Parathyroid adenoma (tissue), 2 donors: Measurements from ENCODE around the gene KARS1.

Source experiments
- H2AFZ ChIP-seq: fragments of 300-600 bp; sonication (generic); one replicate; pipeline ENCODE4 v1.7.0; 2017; ENCODE audit warnings: antibody characterized with exemption, mild to moderate bottlenecking
- H3K27ac ChIP-seq: fragments of 300-600 bp; sonication (generic); one replicate; pipeline ENCODE4 v1.7.0; 2017
- H3K27me3 ChIP-seq: fragments of 300-600 bp; sonication (generic); one replicate; pipeline ENCODE4 v1.7.0; 2017; ENCODE audit warnings: low read length; ENCODE audit not compliant: control insufficient read depth, insufficient read depth
- H3K36me3 ChIP-seq: fragments of 300-600 bp; sonication (generic); one replicate; pipeline ENCODE4 v1.7.0; 2017; ENCODE audit warnings: low read length; ENCODE audit not compliant: control insufficient read depth, insufficient read depth
- H3K4me1 ChIP-seq: fragments of 300-600 bp; sonication (generic); one replicate; pipeline ENCODE4 v1.7.0; 2017; ENCODE audit warnings: control low read depth
- H3K4me2 ChIP-seq: fragments of 300-600 bp; sonication (generic); one replicate; pipeline ENCODE4 v1.7.0; 2017; ENCODE audit warnings: low read length
- H3K4me3 ChIP-seq: fragments of 300-600 bp; sonication (generic); one replicate; pipeline ENCODE4 v1.7.0; 2017; ENCODE audit warnings: low read depth, low read length
- H3K79me2 ChIP-seq: fragments of 300-600 bp; sonication (generic); one replicate; pipeline ENCODE4 v1.7.0; 2017; ENCODE audit warnings: control low read depth
- H3K9ac ChIP-seq: fragments of 300-600 bp; sonication (generic); one replicate; pipeline ENCODE4 v1.7.0; 2017; ENCODE audit warnings: mild to moderate bottlenecking
- H3K9me3 ChIP-seq: fragments of 300-600 bp; sonication (generic); one replicate; pipeline ENCODE4 v1.7.0; 2017; ENCODE audit warnings: low read length; ENCODE audit not compliant: control insufficient read depth
- TF ChIP-seq, protein P1 (sequence below): fragments of 300-600 bp; sonication (generic); IDR thresholded peaks from one replicate; pipeline ENCODE4 v1.7.0; 2017; ENCODE audit warnings: antibody characterized with exemption, mild to moderate bottlenecking
- donor health status: primary hyperparathyroidism.

The KARS1 gene

DNA sequence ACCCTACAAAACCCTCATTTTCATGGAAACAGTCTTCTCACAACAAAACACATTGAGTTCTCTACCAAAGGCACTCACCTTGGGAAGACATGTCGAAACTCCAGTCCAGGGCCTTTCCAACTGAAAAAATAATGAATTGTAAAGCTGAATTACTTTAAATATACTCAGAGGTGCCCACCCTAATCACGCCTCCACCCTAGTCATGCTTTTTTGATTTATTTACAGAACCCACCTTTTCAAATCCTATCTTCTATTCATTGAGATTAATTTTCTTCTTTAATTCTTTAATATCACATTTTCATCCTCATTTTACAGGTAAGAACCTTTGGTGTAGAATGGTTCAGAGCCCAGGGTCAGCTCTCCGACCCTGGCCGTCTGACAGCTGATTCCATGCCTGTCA is 29.4 kb upstream of the KARS1 start, which contains the start of gene CPHXL2:
TSS of gene CPHXL2 (minus strand) at position 101 of the 400 bp plus-strand sequence. CDS start at position 91, 10 bp downstream.
- Histone ChIP-seq H3K9ac (no peak within 1 kb of the TSS), H3K4me1 (no peaks in the 10 kb centered on the region), H3K4me2 (no peak within 1 kb of the TSS), H3K79me2 (no peaks in the 10 kb centered on the region), H3K27ac (no peak within 1 kb of the TSS), H3K4me3 (no peak within 1 kb of the TSS), H2AFZ (no peak within 1 kb of the TSS), H3K36me3 (no peaks in the 10 kb centered on the region), H3K27me3 (no peaks in the 10 kb centered on the region), H3K9me3 (no peaks in the 10 kb centered on the region)
- TF ChIP-seq, protein P1, sequence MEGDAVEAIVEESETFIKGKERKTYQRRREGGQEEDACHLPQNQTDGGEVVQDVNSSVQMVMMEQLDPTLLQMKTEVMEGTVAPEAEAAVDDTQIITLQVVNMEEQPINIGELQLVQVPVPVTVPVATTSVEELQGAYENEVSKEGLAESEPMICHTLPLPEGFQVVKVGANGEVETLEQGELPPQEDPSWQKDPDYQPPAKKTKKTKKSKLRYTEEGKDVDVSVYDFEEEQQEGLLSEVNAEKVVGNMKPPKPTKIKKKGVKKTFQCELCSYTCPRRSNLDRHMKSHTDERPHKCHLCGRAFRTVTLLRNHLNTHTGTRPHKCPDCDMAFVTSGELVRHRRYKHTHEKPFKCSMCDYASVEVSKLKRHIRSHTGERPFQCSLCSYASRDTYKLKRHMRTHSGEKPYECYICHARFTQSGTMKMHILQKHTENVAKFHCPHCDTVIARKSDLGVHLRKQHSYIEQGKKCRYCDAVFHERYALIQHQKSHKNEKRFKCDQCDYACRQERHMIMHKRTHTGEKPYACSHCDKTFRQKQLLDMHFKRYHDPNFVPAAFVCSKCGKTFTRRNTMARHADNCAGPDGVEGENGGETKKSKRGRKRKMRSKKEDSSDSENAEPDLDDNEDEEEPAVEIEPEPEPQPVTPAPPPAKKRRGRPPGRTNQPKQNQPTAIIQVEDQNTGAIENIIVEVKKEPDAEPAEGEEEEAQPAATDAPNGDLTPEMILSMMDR: no peak

GRCh38 chr16:75667503-75667902 is 20.0 kb upstream of the KARS1 start:
- Histone ChIP-seq H3K9ac (no peak overlapping the region), H3K4me3 (no peak overlapping the region), H3K27ac (no peak overlapping the region), H3K4me2 (no peak overlapping the region), H3K27me3 (no peaks in the 10 kb centered on the region), H3K79me2 (no peaks in the 10 kb centered on the region), H3K9me3 (no peaks in the 10 kb centered on the region), H2AFZ (no peak overlapping the region), H3K36me3 (no peaks in the 10 kb centered on the region), H3K4me1 (no peaks in the 10 kb centered on the region)
- TF ChIP-seq, protein P1: no peak

DNA sequence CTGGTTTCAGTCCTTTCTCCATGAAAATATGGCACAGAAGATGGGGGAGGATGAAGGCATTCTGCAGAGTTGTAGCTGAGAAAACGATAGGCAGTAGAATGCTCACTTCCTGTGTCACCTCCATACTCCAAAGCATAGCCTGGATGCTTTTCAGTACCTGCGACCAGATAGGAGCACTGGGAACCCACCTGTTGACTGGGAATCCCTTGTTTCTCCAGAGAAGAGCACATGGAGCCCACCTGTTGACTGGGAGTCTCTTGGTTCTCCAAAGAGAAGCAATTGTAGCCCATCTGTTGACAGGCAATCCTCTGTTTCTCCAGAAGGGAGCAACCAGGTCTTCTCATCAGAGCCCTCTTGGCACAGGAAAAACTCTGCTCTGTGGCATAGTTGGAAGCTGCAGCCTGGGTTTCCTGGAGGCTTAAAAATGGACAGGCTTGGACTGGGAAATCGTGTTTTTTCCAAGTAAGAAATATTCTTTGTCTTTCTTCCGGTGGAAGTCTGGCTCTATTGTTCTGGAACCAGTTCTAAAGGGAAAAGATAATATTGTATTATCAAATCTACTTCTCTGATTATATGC is 13.3 kb upstream of the KARS1 start:
- no peaks in the 10 kb centered on the region for H3K4me1 ChIP-seq
- H3K4me2 ChIP-seq: no peak overlapping the region
- H3K4me3 ChIP-seq: no peak overlapping the region
- no peak overlapping the region for H2AFZ ChIP-seq
- H3K27me3 ChIP-seq: no peaks in the 10 kb centered on the region
- no peaks in the 10 kb centered on the region for H3K36me3 ChIP-seq
- TF ChIP-seq, protein P1: no peak
- H3K9ac ChIP-seq: no peak overlapping the region
- H3K27ac ChIP-seq: no peak overlapping the region
- H3K79me2 ChIP-seq: no peaks in the 10 kb centered on the region
- no peaks in the 10 kb centered on the region for H3K9me3 ChIP-seq

DNA sequence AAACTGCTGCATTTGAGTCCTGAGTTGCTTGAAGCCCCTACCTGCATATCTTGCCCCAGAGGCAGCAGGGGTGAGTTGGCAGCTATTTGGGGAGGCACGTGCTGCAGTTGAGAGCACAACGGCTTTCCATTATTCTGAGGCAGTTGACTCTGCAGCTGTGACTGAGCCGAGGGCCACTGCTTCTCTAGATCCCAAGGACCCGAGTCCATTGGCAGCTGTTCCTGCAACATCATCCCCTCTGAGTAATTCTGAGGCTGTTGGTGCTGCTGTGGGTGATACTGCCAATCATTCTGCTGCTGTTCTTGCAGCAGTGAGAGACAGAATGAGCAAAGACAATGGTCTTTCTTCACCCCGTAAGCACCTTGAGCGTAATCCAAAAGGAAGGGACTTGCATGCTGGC is 12.9 kb upstream of the KARS1 start:
- no peaks in the 10 kb centered on the region for H3K79me2 ChIP-seq
- TF ChIP-seq, protein P1: no peak
- H3K9me3 ChIP-seq: no peaks in the 10 kb centered on the region
- H3K4me3 ChIP-seq: no peak overlapping the region
- H2AFZ ChIP-seq: no peak overlapping the region
- H3K27me3 ChIP-seq: no peaks in the 10 kb centered on the region
- H3K4me1 ChIP-seq: no peaks in the 10 kb centered on the region
- no peak overlapping the region for H3K4me2 ChIP-seq
- H3K36me3 ChIP-seq: no peaks in the 10 kb centered on the region
- H3K9ac ChIP-seq: no peak overlapping the region
- no peak overlapping the region for H3K27ac ChIP-seq

GRCh38 chr16:75658175-75658574 is 10.7 kb upstream of the KARS1 start:
- TF ChIP-seq, protein P1: no peak
- no peak overlapping the region for H2AFZ ChIP-seq
- H3K4me2 ChIP-seq: no peak overlapping the region
- H3K27me3 ChIP-seq: no peaks in the 10 kb centered on the region
- H3K36me3 ChIP-seq: no peaks in the 10 kb centered on the region
- peaks cover 7% of the 10 kb centered on the region for H3K4me1 ChIP-seq
- no peak overlapping the region for H3K9ac ChIP-seq
- no peaks in the 10 kb centered on the region for H3K9me3 ChIP-seq
- H3K4me3 ChIP-seq: no peak overlapping the region
- peaks cover 6% of the 10 kb centered on the region for H3K79me2 ChIP-seq
- H3K27ac ChIP-seq: no peak overlapping the region
